NCI-H510A (cell line): Measurements from ENCODE around the gene PLVAP.

Experiments
- DNase-seq: peaks from one replicate; lab custom pipeline; 2025; lab: John Stamatoyannopoulos, UW

The PLVAP gene

DNA sequence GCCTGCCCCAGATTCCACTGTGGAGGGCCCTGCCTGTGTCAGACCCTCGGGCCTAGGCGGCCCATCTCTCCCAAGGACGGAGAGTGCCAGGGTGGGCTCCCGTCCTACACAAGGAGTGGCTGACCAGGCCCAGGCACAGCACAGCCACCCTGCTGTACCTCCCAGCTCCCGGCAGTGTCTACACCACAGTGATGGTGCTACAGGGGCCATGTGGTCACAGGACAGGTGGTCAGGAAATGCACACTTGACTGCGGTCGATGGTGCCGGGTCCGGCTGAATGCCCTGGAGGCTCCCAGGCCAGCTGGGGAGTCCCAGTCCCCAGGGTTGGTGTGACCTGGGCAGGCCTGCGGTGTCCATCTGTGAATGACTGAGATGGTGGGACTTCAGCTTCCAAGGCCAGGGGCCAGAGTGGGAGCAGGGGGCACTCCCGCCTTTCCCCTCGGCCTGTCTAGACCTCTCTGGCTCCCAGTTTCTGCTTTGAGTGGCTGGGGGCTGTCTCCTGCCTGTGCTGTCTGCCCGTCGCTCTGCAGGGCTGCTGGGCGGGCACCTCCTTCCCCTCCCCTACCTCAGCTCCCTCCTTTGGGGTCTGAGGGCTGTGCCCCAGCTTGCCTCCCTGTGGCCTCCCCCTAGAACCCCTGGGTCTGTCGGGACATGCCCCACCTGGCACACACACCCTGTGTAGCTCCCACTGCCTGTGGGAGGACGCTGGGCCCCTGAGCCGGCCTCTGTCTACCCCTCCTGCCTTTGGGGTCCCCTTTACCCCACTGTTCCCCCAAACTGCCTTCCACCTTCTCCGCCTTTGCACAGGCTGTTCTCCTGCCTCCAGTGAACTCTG, 55.3 kb downstream of the PLVAP start:
- DNase-seq = no peak

- DNase-seq = no peak
These were observed 56.7 kb downstream of the PLVAP start for GRCh38 chr19:17320435-17320834.

DNA sequence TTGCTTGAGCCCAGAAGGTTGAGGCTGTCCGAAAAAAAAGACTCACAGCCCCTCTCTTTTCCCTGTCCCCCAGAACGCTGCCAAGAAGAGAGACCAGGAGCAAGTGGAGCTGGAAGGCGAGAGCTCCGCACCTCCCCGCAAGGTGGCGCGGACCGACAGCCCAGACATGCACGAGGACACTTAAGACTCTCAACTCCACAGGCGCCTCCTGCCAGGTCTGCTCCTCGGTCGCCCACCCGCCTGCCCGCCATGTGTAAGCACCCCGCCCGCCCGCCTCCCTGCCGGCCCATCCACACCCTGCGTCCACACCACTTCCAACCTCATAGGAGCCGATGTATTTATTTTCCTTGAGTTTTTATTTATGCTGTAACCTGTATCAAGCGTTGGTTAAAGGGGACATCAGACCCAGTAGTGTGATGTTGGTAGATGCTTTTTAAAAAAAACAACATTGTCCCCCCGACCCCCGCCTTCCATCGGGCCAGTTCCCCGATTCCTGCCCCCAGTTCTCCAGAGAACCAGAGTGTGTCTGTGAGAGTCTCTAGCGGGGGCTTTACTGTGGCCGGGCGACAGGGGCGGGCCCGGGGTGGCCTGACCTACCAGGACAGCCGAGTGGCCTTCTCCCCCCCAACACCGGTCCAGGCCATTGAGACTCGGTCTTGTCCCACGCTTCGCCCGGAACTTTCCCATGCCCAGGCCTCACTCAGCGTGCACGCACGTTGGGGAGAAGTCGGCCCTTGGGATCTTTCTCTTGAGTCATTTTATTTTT, 57.5 kb downstream of the PLVAP start:
- DNase-seq = no peak

DNA sequence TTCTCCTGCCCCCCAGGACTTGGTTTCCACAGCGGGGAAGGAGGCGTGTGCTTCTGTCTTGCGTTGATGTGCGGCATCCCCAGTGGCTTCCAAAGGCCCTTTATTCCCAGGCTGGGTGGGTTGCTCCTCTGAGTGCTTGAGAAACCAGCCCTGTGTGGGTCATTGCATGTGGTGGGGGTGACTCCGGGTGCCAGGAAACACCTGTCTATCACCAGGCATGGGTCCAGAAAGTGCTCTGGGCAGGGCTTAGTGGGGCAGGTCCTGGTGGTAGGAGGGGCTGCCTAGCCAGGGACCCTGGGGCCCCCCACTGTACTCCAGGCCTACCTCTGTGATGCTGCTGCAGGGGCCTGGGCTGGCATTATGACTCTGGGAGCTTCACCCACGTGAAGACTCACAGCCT, 58.2 kb downstream of the PLVAP start:
- DNase-seq = no peak

- no peak for DNase-seq
These were observed 63.0 kb downstream of the PLVAP start for GRCh38 chr19:17314007-17314593.

GRCh38 chr19:17312189-17313113, 64.7 kb downstream of the PLVAP start:
- DNase-seq = no peak

GRCh38 chr19:17311455-17312188, 65.5 kb downstream of the PLVAP start:
- no peak for DNase-seq

GRCh38 chr19:17309965-17310461, 67.1 kb downstream of the PLVAP start:
- no peak for DNase-seq

DNA sequence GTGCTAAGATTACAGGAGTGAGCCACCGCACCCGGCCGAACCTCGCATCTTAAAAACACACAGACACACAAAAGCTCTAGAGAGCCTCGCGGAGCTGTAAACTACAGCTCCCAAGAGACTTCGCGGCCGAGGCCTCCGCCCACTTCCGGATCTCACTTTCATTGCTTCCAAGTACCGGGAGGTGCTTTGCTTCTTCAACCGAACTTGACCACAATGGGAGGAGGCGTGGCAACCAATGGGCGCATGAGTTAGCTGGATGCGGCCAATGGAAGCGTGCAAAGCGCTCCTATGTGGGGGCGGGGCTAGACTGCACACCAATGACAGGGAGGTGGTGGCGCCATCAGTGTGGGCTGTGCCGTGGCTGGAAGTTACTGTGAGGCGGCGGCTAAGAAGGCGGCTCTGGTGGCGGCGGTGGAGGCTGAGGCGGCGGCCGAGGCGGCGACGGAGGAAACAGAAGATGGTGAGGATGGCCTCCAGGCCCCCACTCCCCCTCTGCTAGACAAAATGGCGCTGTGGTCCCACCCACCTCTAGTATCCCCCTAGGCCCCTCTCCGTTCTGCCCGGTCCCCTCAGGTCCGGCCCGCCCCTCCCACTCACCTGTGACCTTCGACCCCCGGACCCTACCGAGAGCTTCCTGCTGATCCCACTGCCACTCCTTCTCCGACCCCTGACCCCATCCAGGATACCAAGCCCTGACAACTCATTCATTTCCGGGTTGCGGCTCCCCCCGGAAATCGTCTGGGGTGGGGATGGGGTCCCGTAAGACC, 67.8 kb downstream of the PLVAP start, which contains the start of gene DDA1:
DDA1 (plus strand) TSS at position 366 of the 767 bp plus-strand sequence; CDS start at position 458, 92 bp downstream.
- peak; percentile 99 for DNase-seq

GRCh38 chr19:17307876-17308377, 69.2 kb downstream of the PLVAP start:
- DNase-seq = no peak

DNA sequence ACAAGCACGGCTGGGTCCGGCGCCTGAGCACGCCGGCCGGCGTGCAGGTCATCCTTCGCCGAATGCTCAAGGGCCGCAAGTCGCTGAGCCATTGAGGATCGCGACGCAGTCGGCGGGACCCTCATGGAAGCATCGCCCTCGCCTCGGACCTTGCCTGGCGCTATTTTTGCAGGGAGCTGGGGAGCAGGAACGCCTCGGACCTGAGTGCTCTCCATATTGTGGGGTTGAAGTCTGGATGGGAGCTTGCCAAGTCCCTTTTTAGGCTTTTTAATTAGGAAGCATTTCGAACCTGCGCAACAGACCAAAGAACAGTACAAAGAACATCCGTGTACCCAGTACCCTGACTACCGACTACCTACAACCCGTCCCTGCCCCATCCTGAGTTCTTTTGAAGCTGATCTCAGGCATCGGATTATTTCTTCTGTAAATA, 70.8 kb downstream of the PLVAP start:
- no peak for DNase-seq

- DNase-seq = peak; percentile 100
These were observed 71.4 kb downstream of the PLVAP start, which contains the start of gene MRPL34 for GRCh38 chr19:17305517-17306284. Gene MRPL34 (plus strand): TSS chr19:17305872. CDS start chr19:17305893, 21 bp downstream.

GRCh38 chr19:17305216-17305516, 72.0 kb downstream of the PLVAP start:
- no peak for DNase-seq

DNA sequence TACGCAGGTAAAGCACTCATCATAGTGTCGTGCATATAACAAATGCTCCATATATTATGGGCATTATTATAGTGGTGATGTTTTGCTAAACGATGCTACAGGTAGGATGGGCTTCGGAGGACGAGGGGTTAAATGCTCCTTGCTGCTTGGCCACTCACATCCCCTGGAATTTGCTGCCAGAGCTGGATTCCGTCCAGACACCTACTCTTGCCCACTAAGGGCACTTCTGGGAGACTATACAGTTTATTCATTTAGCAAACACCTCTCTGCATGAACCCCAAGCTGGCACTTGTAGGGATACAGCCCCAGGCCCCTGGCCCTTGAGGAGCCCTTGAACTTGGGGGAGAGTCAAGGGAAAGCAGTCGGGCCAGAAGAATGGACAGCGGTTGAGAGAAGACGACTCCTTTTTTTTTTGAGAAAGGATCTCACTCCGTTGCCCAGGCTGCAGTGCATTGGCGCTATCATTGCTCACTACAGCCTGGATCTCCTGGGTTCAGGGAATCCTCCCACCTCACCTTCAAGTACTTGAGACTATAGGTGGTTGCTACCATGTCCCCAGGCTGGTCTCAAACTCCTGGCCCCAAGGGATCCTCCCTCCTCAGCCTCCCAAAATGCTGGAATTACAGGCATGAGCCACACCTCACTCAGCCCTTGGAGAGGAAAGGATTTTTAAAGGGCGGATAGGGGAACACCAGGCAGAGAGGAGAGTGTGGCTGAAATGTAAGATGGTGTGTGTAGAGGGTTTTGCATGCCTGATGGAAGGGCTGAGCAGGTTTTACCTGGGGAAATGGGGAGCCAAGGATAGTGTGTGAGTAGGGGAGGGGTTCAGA, 72.5 kb downstream of the PLVAP start:
- DNase-seq = no peak

GRCh38 chr19:17303940-17304267, 73.2 kb downstream of the PLVAP start:
- no peak for DNase-seq

DNA sequence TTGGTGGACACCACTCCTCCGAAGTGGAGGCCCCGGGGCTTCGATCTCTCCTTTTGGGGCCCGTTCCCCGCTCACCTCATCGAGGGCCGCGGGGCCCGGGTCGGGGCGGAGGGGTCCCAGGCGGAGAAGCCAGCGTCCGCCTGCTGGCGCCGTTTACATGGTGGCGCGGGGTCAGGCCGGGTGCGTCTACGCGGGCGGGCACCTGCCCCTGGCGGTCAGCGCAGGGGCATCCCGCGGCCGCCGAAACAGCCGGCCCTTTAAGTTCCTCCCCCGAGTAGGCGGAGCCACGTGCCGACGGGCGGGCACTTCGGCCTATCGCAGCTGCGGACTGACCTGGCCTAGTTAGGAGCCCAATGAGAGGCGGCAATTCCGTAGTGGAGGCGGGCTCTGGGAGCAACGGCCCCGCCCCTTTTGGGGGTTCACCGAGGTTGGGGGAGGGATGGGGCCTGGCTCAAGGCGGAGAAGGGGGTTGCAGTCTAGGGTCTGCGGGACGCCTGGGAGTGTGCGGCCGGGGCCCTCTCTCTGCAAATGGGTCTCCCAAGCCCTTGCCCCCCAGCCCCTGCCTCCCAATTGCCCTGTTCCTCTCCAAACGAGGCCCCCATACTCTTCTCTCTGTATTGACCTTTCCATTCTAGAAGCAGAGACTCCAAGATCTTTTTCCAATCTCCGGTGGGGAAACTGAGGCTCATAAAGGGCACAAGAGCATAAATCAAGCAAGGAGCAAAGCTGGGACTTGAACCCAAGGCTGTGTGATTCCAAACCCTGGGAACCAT, 73.8 kb downstream of the PLVAP start, which contains the start of gene ABHD8:
ABHD8 (minus strand) TSS at position 259 of the 773 bp plus-strand sequence. CDS start 1,809 bp downstream, outside the sequence.
- DNase-seq = peak; percentile 91
